Astrocyte (in vitro differentiated cells and primary cell): ENCODE data around the gene SCAI.

Experiments used
- EZH2 ChIP-seq: IDR thresholded peaks from 2 replicates; pipeline ENCODE4 v1.6.1; 2012; ENCODE audit warnings: mild to moderate bottlenecking, low read length, inconsistent platforms; ENCODE audit not compliant: insufficient read depth
- TF ChIP-seq, protein P1 (sequence below): IDR thresholded peaks from 2 replicates; pipeline ENCODE4 v1.5.1; 2011; ENCODE audit warnings: low read depth, mild to moderate bottlenecking, inconsistent platforms, low read length, moderate library complexity; ENCODE audit not compliant: insufficient read depth

DNA sequence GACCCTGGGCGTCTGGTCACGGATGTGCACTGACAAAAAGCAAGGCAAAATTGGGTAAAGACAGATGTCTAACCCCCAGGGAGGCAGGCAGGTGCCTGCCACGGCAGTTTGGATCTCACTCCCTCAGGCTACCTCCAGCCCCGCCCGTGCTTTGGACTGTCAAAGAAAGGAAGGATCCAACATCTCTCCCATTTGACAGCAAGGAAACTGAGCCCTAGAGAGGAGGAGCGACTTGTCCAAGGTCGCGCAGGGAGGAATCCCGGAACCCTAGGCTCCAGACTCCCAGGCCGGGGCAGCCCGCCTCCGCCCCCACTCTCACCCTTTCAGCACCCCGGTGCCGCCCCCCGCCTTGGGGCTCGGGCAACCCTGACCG lies 202.8 kb downstream of the SCAI start:
- TF ChIP-seq, protein P1, sequence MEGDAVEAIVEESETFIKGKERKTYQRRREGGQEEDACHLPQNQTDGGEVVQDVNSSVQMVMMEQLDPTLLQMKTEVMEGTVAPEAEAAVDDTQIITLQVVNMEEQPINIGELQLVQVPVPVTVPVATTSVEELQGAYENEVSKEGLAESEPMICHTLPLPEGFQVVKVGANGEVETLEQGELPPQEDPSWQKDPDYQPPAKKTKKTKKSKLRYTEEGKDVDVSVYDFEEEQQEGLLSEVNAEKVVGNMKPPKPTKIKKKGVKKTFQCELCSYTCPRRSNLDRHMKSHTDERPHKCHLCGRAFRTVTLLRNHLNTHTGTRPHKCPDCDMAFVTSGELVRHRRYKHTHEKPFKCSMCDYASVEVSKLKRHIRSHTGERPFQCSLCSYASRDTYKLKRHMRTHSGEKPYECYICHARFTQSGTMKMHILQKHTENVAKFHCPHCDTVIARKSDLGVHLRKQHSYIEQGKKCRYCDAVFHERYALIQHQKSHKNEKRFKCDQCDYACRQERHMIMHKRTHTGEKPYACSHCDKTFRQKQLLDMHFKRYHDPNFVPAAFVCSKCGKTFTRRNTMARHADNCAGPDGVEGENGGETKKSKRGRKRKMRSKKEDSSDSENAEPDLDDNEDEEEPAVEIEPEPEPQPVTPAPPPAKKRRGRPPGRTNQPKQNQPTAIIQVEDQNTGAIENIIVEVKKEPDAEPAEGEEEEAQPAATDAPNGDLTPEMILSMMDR = no peak
- no peak for TF ChIP-seq EZH2
